Measurements from ENCODE around the gene PPM1D.

PPM1D gene

DNA sequence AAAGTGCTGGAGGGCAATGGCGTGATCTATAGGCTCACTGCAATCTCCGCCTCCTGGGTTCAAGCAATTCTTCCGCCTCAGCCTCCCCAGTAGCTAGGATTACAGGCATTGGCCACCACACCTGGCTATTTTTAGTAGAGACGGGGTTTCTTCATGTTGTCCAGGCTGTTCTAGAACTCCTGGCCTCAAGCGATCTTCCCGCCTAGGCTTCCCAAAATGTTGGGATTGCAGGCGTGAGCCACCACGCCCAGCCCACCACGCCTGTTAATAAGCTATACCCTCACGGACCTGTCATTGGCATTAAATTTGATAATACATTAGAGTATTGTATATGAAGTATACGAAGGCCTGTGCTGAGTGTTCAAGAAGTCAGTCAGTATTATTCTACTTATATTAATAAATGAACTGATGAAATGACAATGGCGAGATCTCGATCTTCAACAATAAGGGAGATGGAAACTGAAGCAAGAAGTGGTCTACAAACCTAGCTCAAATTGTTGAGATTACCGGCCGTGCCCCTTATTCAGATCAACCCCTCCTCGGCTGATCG, 76.8 kb downstream of the PPM1D start:
- no peak for DNase-seq

DNA sequence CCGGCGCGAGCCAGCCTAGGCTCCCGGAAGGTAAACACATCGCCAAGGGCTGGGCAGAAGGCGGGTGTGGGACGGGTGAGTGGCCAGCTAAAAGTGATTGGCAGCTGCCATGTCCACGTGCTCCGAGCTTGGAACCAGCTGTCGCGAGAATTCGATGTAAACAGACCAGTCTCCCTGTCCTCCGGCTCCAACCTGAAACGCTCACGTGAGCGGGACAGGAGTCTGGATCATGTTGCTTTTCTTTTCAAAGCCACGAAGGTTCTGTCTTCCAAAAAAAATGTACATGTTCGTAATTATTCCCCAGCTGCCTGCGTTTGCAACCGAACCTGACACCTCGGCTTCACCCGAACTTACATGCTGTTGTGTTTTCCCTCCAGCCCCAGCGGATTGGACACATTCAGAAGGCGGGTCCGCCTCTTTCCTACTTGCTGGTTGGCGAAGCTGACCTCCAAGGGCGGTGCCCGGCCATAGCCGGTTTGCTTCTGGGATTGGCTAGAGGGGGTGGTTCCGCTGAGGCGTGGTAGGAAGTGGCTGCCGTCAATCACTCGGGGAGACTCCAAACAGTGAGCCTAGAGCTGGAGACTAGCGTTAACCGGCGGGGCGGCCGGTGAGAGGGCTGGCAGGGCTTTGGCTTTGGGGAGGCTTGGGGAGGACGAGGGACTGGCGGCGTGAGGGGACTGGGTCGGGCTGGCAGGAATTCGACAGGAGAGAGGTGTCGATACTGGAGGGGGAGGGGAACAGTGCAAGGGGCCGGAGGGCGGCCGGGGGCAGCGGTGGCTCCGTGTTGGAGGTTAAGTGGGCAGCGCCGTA, 77.5 kb downstream of the PPM1D start, which contains the start of gene BCAS3:
Gene BCAS3 (plus strand): TSS at position 544 of the 810 bp plus-strand sequence.
- DNase-seq: peak; percentile 96

DNA sequence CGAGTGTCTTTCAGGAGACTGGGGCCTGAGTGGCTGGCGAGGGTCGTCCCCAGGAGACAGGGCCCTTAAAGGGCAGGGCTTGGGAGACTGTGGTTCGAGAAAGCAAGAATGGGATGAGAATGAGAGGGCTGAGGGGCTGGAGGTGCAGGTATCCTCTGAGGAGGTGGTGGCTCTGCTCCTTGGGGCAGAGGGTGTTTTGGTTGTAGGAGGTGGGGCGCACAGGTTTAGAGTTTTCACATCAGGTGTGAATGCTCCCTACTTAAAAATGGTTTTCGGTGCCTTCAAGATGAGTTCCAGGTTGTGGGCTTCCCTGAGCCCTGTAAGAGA, 78.1 kb downstream of the PPM1D start:
- no peak for DNase-seq

DNA sequence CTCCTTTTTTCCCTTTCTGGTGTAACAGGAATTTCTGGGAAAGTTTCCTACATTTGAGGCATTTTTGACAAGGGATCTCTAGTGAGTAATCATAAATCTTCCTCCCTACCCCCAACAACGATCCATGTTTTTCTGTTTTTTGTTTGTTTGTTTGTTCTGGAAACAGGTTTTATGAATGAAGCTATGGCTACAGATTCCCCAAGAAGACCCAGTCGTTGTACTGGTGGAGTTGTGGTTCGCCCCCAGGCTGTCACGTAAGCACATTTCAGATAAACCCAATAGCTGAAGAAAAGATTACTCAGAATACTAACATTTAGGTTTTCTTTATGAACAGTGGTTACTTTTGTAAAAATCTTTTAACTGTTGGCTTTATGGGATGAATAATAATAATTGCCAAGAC, 79.3 kb downstream of the PPM1D start:
- no peak for DNase-seq

DNA sequence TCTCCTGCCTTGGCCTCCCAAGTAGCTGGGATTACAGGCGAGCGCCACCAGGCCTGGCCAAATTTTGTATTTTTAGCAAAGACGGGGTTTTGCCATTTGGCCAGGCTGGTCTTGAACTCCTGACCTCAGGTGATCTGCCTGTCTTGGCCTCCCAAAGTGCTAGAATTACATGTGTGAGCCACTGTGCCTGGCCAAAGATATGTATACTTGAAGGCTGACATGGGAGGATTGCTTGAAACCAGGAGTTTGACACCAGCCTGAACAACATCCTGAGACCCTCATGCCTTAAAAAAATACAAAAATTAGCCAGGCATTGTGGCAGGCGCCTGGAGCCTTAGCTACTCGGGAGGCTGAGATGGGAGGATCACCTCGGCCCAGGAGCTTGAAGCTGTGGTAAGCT, 80.8 kb downstream of the PPM1D start:
- no peak for DNase-seq

DNA sequence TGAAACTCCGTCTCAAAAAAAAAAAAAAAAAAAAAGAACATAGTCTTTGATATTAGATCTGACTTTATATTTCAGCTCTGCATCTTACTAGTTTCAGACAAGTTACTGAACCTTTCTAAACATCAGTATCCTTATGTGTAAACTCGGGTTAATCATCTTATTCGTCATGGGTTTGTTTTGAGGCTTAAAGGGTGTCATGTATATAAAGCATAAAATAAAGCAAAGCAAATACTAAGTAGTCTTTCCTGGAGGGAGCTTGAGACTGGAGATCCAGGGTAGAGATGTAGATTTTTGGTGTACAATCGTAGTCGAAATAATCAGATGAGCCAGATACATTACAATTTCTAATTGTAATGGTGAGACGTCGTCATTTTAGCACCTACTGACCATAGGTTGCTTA, 85.4 kb downstream of the PPM1D start:
- no peak for DNase-seq

DNA sequence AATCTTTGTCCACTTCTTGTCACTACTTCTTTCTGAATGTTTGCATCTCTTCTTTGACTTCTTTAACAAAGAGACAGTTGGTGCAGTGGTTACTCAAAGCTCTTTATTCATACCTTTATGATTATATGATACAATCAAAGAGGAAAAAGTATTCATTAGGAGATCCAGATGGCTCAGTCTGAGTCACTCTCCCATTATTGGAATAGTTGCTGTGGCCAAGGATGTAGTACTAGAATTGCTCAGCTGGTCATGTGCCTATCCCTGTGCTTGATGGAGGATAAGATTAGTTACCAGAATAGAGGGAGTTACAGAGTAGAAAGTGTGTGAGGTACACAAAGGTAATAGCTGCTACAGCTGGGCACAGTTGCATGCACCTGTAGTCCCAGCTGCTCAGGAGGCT, 96.0 kb downstream of the PPM1D start:
- no peak for DNase-seq

DNA sequence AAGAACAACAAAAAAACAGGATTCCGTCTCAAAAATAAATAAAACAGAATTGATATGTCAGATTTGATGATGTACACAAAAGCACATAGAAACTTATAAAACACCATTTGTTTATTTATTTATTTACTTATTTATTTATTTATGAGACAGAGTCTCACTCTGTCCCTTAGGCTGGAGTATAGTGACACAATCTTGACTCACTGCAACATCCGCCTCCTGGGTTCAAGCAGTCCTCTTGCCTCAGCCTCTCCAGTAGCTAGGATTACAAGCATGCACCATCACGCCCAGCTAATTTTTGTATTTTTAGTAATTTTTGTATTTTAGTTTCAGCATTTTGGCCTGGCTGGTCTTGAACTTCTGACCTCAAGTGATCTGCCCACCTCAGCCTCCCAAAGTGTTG, 99.1 kb downstream of the PPM1D start:
- DNase-seq: no peak

DNA sequence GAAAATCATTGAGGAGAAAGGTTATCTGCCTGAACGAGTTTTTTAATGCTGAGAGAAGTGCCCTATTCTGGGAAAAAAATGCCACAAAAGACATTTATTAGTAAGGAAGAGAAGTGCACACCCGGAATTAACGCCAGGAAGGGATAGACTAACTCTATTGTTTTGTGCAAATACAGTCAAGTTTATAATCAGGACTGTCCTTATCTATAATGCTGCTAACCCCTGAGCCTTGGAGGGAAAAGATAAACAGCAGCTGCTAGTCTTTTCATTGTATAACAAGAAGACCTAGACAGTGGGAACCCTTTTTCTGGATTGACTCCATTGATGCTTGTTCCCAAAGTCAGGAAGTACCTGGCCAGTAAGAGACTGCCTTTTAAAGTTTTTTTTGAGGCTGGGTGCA, 104.2 kb downstream of the PPM1D start:
- DNase-seq: no peak

DNA sequence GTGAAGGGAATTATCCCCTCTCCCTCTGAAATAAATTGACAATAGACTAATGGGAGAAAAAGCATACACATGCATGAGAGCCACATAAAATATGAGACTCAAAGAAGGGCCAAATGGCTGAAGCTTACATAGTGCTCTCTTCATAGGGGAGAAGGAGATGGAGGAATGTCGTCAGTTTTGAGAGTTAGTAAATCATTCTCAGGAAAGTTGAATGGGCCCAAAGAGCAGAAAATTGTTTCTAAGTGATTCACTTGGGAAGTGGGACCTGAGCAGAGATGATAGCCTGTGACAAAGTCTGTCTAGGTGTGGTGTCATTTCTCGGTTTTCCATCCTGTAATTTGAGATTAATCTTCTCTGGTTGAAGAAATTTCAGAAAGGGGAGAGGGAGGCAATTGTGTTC, 112.7 kb downstream of the PPM1D start:
- no peak for DNase-seq

DNA sequence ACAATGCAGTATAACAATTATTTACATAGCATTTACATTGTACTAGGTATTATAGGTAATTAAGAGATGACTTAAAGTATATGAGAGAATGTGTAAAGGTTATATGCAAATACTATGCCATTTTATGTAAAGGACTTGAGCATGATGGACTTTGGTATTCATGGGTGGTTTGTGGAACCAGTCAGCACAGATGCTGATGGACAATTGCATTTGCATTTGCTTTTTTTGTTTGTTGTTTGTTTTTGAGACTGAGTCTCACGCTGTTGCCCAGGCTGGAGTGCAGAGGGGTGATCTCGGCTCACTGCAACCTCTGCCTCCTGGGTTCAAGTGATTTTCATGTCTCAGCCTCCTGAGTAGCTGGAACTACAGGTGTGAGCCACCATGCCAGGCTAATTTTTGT, 113.6 kb downstream of the PPM1D start:
- DNase-seq: no peak

All from activated CD8-positive, alpha-beta memory T cell treated with anti-CD3 and anti-CD28 coated beads for 24 hours (primary cell).